ENCODE results near the gene LAIR1. TPM values are rescaled to one million over a fixed set of nuclear protein-coding genes. Genes with fewer than 3 reads are reported as not detected.

Gene LAIR1
- total RNA-seq, 4 donors from 2014 or later = 7.6 to 23.4 (median 13.0) TPM

DNA sequence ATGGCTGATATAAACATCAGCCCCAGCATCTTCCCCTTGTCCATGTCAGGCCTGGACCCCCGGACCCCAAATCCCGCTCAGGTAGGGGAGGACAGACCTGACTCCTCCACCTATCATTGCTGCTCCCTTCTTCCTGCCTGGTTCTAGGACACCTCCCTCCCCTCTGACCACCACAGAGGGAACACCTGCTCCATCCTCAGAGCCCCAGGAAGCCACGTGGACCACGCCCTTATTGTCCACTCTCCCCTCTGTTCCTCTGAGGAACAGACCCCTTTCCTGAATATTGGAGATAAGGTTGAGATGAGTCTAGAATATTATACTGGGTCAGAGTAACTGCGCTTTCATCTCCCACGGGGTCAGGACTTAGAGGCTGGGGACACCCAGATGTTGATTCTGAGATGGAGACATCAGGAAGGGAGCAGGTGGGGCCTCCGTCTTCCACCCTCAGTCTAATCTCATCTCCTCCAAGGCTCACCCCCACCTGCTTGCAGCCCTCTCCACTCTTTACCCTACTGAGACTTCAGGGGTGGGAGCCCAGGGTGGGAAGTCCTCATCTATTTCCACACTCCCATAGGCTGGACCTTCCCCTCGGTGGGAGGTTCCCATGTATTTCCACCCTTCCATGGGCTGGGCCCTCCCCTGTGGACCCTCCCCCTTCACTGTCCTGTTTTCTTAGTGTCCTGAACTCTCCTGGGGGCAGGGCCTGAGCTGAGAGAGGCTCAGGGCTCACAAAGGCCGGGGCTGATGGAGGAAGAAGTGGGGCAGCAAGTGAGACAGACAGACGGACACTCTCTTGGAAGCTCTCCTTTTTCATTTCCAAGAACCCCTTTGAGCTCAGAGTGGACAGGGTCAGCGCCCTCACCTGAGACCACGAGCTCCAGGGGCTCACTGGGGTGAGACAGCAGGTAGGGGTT, 28.5 kb downstream of the LAIR1 start:
- no peaks in the 10 kb centered on the region for H3K9me3 ChIP-seq
- intact Hi-C loops (cut with DNase I) = no loop called here
- 77% methylated on average over 12 of the region's 12 CpGs for WGBS
- no peaks in the 10 kb centered on the region for H3K4me1 ChIP-seq
- TF ChIP-seq, protein P1, sequence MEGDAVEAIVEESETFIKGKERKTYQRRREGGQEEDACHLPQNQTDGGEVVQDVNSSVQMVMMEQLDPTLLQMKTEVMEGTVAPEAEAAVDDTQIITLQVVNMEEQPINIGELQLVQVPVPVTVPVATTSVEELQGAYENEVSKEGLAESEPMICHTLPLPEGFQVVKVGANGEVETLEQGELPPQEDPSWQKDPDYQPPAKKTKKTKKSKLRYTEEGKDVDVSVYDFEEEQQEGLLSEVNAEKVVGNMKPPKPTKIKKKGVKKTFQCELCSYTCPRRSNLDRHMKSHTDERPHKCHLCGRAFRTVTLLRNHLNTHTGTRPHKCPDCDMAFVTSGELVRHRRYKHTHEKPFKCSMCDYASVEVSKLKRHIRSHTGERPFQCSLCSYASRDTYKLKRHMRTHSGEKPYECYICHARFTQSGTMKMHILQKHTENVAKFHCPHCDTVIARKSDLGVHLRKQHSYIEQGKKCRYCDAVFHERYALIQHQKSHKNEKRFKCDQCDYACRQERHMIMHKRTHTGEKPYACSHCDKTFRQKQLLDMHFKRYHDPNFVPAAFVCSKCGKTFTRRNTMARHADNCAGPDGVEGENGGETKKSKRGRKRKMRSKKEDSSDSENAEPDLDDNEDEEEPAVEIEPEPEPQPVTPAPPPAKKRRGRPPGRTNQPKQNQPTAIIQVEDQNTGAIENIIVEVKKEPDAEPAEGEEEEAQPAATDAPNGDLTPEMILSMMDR (IDR thresholded peaks at IDR 0.05) = no peak
- TF ChIP-seq EP300 (IDR thresholded peaks at IDR 0.05) (no peak), POLR2A (IDR thresholded peaks at IDR 0.05; ENCODE audit: low read depth) (no peak), POLR2AphosphoS5 (IDR thresholded peaks at IDR 0.05) (no peak)
- no peak for DNase-seq (ENCODE audit: extremely low spot score)
- H3K4me3 ChIP-seq = no peak overlapping the region
- no peak overlapping the region for H3K27ac ChIP-seq (replicated peaks in 1 of 4)
- H3K27me3 ChIP-seq = peaks cover 0 to 45% (median 0%) of the 10 kb centered on the region in 4 donors
- no peaks in the 10 kb centered on the region for H3K36me3 ChIP-seq

DNA sequence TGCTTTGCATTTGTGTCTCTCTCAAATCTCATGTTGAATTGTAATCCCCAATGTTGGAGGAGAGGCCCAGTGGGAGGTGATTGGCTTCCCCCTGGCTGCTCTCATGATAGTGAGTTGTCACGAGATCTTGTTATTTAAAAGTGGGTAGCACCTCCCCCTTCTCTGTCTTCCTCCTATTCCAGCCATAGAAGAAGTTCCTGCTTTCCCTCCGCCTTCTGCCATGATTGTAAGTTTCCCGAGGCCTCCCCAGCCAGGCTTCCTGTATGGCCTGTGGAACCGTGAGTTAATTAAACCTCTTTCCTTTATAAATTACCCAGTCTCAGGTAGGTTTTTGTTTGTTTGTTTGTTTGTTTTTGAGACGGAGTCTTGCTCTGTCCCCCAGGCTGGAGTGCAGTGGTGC, 29.6 kb downstream of the LAIR1 start:
- H3K27ac ChIP-seq (replicated peaks in 1 of 4) = no peak overlapping the region
- 37% methylated on average over 5 of the region's 5 CpGs for WGBS
- DNase-seq (ENCODE audit: extremely low spot score) = no peak
- no peaks in the 10 kb centered on the region for H3K4me1 ChIP-seq
- H3K4me3 ChIP-seq = no peak overlapping the region
- peaks cover 0 to 46% (median 0%) of the 10 kb centered on the region in 4 donors for H3K27me3 ChIP-seq
- H3K36me3 ChIP-seq = no peaks in the 10 kb centered on the region
- TF ChIP-seq POLR2A (IDR thresholded peaks at IDR 0.05; ENCODE audit: low read depth) (no peak), POLR2AphosphoS5 (IDR thresholded peaks at IDR 0.05) (no peak), EP300 (IDR thresholded peaks at IDR 0.05) (no peak)
- TF ChIP-seq, protein P1 (IDR thresholded peaks at IDR 0.05) = no peak
- no peaks in the 10 kb centered on the region for H3K9me3 ChIP-seq
- intact Hi-C loops (cut with DNase I) = no loop called here

DNA sequence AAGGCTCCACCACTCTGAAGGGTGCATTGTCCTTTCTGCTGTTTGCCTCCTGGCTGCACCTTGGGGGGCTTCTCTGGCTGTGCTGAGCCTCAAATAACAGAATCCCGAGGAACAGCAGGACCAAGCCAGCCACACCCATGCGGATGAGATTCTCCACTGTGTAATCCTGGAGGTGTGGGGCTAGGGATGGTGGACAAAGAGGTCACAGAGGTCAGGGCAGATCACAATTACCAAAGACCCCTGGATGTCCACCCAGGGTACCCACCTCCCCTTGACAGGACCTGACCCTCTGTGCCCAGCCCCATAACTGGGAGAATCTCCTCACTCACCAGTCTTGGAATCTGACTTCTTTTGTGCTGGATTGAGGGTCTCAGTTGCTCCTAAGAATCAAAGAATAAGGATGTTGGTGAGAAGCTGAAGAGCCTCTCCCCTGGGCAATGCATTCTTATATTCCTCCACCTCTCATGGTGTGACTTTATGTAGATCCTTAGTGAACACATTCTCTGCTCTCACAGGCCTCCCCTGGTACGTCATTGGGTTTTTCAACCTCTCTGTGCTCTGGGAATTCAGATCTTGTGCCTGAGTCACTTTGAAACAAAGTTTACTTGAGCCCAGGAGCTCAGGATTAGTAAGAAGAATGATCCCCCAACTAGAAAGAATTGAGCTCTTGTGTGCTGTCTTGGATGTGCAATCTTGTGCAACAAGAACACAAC, 31.0 kb downstream of the LAIR1 start:
- DNase-seq (ENCODE audit: extremely low spot score) = no peak
- WGBS = 59% methylated on average over 3 of the region's 3 CpGs
- H3K27ac ChIP-seq (replicated peaks in 1 of 4) = no peak overlapping the region
- H3K27me3 ChIP-seq = peaks cover 0 to 45% (median 0%) of the 10 kb centered on the region in 4 donors
- H3K4me3 ChIP-seq = no peak overlapping the region
- intact Hi-C loops (cut with DNase I) = no loop called here
- H3K36me3 ChIP-seq = no peaks in the 10 kb centered on the region
- H3K4me1 ChIP-seq = no peaks in the 10 kb centered on the region
- H3K9me3 ChIP-seq = no peaks in the 10 kb centered on the region
- TF ChIP-seq POLR2A (IDR thresholded peaks at IDR 0.05; ENCODE audit: low read depth) = no peak
- TF ChIP-seq, protein P1 (IDR thresholded peaks at IDR 0.05) = no peak

DNA sequence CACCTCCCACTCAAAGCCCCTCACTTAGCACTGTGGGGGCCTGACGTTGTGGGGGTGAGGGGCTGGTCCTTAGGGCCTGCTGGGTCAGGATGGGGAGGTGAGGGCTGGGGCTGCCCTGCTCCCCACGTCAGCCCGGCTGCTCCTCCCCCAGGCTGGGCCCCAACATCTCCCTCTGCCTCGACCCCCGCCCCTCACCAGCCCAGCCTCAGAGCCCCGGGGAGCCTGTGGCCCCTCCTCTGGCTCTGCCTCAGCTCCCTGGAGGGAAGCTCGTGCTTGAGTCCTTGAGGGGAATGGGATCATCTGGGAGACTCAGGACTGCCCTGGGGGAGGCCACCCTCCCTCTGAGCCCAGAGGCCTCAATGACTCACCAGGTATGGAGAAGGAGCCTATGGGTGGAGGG, 32.6 kb downstream of the LAIR1 start:
- no peak overlapping the region for H3K4me3 ChIP-seq
- intact Hi-C loops (cut with DNase I) = no loop called here
- peaks cover 0 to 35% (median 0%) of the 10 kb centered on the region in 4 donors for H3K27me3 ChIP-seq
- H3K9me3 ChIP-seq = no peaks in the 10 kb centered on the region
- H3K27ac ChIP-seq (replicated peaks in 1 of 4) = no peak overlapping the region
- DNase-seq (ENCODE audit: extremely low spot score) = no peak
- WGBS = 60% methylated on average over 1 of the region's 7 CpGs
- TF ChIP-seq EP300 (IDR thresholded peaks at IDR 0.05) = no peak
- TF ChIP-seq POLR2AphosphoS5 (IDR thresholded peaks at IDR 0.05) = no peak
- TF ChIP-seq, protein P1 (IDR thresholded peaks at IDR 0.05) = no peak
- TF ChIP-seq POLR2A (IDR thresholded peaks at IDR 0.05; ENCODE audit: low read depth) = no peak
- H3K4me1 ChIP-seq = no peaks in the 10 kb centered on the region
- H3K36me3 ChIP-seq = no peaks in the 10 kb centered on the region
